ENCODE data around the gene FMN1. TPM values are rescaled to one million over a fixed set of nuclear protein-coding genes. Genes with fewer than 3 reads are reported as not detected.

FMN1 gene
- total RNA-seq, 1 experiment from 2014 or later: 3.9 TPM

DNA sequence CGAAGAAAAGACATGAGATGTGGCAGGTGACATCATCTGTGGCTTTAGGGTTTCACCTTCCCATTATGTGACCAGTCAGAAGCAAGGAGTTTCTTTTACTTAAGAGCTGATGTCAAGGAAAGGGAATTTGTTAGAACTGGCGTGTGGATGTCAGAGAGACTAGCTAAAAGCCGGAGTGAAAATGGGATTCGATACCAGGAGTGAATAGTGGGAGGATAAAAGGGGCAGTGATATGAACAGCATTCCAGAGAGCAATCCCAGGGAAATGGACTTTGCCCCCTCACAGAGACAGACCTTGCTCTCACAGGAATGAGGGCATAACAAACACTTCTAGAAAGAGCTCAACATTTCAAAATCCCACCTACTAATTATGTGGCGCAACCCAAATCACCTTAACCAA, 5.9 kb upstream of the FMN1 start:
- H3K27ac ChIP-seq (ENCODE audit: low read length): peak overlapping the region; percentile 73; the same call in 1 of the 2 replicates
- no peak for TF ChIP-seq TCF7L2 (IDR thresholded peaks at IDR 0.05; ENCODE audit: low read depth, low read length)
- no peak for TF ChIP-seq POLR2AphosphoS5 (IDR thresholded peaks at IDR 0.05; ENCODE audit: low read depth, low read length)
- TF ChIP-seq CTCF (IDR thresholded peaks at IDR 0.05): no peak
- TF ChIP-seq REST (IDR thresholded peaks at IDR 0.05; ENCODE audit: insufficient read depth in 1 of 2, low read depth in 2 of 2, low read length in 1 of 2): no peak
- no peak for TF ChIP-seq SIN3A (IDR thresholded peaks at IDR 0.05; ENCODE audit: borderline replicate concordance, insufficient read depth, low read depth, low read length)
- no TSS peak for BruUV-seq (replicated peaks)
- intact Hi-C loops (cut with micrococcal nuclease; ENCODE audit: unreplicated experiment): no loop called here
- H3K4me3 ChIP-seq (ENCODE audit: low read depth in 2 of 2, low read length in 2 of 2): no peak overlapping the region
- ChIA-PET POLR2A (no interaction called here), CTCF (interaction anchor here (0.6 kb wide), 1 partner anchor 660 kb away, joined by 5 read pairs; no protein-coding TSS in a partner anchor)
- no peaks in the 10 kb centered on the region for H3K9me3 ChIP-seq (ENCODE audit: control insufficient read depth, insufficient read depth, low read depth, low read length)
- H3K36me3 ChIP-seq (ENCODE audit: control insufficient read depth, insufficient read depth, low read length): no peaks in the 10 kb centered on the region
- in situ Hi-C loops (cut with HindIII; ENCODE audit: low pct_unique_long_range_greater_than_20kb, low sequenced_read_pairs): no loop called here
- DNase-seq (ENCODE audit: low read depth, low spot score) (no peak), ATAC-seq (no peak)
- H3K4me1 ChIP-seq (ENCODE audit: control insufficient read depth, insufficient read depth, low read length): peaks cover 15% of the 10 kb centered on the region
- H3K27me3 ChIP-seq (ENCODE audit: control insufficient read depth, insufficient read depth, low read length): no peaks in the 10 kb centered on the region

DNA sequence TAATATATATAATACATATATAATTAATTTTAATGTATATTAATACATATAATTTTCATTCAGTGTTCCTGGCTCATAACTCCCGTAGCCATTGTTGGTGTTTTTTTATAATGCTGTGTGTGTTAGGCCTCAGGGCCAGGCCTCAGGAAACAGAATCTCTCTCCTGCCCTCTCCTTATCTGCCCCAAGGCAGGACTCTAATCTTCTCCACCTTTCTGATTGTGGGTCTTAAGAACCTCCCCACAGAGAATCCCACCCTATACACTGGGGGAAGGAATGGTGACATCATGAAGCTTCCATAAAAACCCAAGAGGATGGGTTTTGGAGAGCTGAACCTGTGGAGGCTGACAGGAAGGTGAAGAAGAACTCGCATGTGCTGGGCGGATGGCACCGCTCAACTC, 4.0 kb upstream of the FMN1 start:
- TF ChIP-seq SIN3A (IDR thresholded peaks at IDR 0.05; ENCODE audit: borderline replicate concordance, insufficient read depth, low read depth, low read length) (no peak), CTCF (IDR thresholded peaks at IDR 0.05) (no peak), TCF7L2 (IDR thresholded peaks at IDR 0.05; ENCODE audit: low read depth, low read length) (no peak), REST (IDR thresholded peaks at IDR 0.05; ENCODE audit: insufficient read depth in 1 of 2, low read depth in 2 of 2, low read length in 1 of 2) (no peak), POLR2AphosphoS5 (IDR thresholded peaks at IDR 0.05; ENCODE audit: low read depth, low read length) (no peak)
- Histone ChIP-seq H3K27ac (ENCODE audit: low read length) (no peak overlapping the region), H3K4me1 (ENCODE audit: control insufficient read depth, insufficient read depth, low read length) (peaks cover 18% of the 10 kb centered on the region), H3K9me3 (ENCODE audit: control insufficient read depth, insufficient read depth, low read depth, low read length) (no peaks in the 10 kb centered on the region), H3K4me3 (ENCODE audit: low read depth in 2 of 2, low read length in 2 of 2) (no peak overlapping the region), H3K27me3 (ENCODE audit: control insufficient read depth, insufficient read depth, low read length) (no peaks in the 10 kb centered on the region), H3K36me3 (ENCODE audit: control insufficient read depth, insufficient read depth, low read length) (no peaks in the 10 kb centered on the region)
- in situ Hi-C loops (cut with HindIII; ENCODE audit: low pct_unique_long_range_greater_than_20kb, low sequenced_read_pairs) (no loop called here), intact Hi-C loops (cut with micrococcal nuclease; ENCODE audit: unreplicated experiment) (no loop called here)
- BruUV-seq (replicated peaks): no TSS peak
- POLR2A ChIA-PET: no interaction called here
- DNase-seq (ENCODE audit: low read depth, low spot score) (no peak), ATAC-seq (no peak)
- CTCF ChIA-PET: no interaction called here
